NCI-H1048 (cell line): ENCODE data around the gene ZRANB2.

ENCODE experiments used
- DNase-seq: peaks from one replicate; lab custom pipeline; 2025; lab: John Stamatoyannopoulos, UW

Gene ZRANB2

DNA sequence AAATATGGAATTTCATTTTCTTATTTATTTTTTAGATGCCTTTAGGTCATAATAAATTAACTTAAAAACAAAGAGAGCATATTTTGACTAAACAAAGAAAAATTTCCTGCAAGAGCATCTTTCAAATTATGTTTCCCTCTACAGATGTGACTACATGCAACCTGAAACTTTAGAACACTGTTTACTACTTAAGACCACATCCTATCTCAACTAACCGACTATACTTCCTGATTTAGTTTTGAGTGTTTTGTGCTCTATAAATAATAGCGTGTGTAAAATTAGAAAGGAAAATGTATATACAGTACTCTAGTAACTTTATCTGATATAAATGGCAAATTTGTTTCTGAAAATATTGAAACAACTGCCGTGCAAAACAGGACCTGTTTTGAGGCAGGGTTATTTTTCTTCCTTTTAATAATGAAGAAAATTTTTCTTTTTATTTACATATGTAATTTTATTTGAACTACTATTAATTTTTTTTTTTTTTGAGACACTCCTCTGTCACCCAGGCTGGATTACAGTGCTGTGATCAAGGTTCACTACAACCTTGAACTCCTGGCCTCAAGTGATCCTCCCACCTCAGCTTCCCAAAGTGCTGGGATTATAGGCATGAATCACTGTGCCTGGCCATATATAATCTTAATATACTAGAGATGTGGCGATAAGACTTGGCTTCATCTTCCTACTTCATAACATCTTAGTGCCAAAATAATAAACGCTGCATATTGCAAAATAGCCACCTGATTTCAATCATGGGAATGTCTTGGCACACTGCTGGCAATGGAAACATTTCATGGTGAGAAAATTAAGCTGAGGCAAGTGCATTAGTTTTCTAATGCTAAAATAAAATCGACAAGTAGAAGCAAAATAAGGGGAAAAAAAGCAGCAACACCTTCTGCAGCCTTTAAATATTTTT is 12.3 kb downstream of the ZRANB2 start:
- no peak for DNase-seq

DNA sequence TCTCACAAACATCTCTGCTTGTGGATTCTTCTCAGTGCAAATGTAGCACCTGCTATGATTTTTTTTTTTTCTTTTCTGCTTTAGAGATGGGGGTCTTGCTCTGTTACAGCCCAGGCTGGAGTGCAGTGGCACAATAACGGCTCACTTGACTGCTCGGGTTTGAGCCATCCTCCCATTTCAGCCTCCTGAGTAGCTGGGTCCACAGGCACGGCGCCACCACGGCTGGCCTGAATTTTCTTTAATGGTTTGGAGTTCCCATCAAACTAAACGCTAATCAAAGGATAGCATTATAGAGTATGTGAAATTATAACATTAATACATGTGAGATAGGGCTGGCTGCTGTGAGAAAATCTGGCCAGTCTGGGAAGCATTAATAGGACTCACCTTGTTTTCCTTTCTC is 26.0 kb downstream of the ZRANB2 start:
- no peak for DNase-seq

DNA sequence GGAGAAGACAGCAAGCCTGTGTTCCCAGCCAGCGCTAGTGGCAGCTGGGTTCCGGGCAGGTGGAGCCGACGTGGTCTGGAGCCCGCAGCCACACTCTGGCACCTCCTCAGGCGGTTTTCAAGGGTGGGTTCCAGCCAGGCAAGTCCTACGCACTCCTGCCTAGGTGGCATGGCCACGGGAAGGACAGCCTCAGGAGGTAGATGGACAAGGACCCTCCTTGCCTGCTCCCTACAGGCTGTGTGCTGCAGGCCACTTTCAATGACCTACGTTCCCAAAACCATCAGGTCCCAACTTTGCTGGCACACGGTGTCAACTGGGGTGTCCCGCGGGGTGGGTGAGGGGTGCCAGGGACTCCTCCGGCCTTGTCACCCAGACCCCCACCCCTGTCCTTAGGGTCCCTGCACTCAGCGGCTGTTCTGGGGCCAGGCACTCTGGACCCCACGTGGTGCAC is 26.5 kb downstream of the ZRANB2 start:
- no peak for DNase-seq

DNA sequence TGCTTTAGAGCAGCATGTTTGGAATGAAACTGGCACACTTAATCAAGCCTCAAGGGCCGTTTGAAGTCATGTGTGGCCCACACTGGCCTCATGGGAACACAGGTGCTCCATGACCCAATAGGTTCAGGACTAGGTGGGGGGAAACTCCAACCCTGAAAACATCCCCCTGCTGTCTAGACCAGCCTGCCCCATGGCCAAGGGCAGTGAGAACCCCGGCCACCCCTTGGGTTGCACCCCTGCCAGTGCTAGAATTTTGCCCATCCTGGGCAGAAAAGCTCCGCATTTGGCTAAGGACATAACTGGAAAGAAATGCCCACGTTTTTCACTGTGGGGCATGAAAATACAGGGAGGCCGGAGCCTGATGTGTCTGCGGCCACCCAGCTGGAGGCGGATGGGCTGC is 27.1 kb downstream of the ZRANB2 start:
- no peak for DNase-seq

DNA sequence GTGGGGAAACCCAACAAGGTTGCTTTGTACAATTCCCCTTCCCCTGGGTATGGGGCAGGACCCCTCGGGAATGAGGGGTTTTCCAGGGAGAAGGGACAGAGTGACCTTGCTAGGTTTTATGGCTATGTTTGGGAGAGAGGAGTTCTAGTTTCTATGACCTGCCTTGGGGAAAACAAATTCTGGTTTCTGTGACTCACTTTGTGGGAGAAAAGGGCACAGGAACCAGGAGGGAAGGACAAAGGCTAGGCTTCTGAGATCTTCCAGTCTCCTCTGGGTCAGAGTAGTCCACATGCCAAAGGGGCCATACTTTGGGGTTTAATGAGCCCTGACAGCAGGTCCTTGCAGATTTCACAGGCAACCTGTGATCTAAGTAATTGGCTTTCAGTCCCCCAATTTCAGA is 27.7 kb downstream of the ZRANB2 start:
- DNase-seq: no peak

DNA sequence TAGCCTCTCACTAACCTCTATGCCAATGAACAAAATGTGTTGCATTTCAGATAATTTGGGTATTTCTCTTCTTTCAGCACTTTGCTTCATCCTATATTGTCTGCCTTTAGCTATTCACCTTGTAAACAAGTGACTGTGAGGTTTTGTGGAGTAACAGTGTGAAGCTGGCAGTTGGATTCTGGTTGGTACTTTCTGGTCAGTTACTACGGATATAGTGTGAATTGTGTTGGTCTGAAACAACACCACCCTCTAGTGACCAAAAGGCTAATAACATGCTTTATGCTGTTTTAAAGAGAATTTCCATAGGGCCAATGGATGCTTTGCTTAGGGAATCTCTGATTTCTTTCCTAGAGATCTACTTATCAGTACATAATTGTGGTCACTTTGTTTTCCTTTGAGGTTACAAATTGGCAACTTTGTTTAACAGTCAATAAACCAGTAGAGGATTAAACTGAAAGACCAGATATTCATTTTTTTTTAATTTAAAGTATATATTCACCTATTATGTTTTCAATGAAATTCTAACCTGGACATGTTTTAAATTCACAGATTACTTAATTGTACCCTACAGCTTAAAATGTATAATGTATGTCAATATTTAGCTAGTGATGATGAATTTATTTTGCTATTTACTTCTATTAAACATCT is 30.8 kb downstream of the ZRANB2 start:
- DNase-seq: peak; percentile 21

DNA sequence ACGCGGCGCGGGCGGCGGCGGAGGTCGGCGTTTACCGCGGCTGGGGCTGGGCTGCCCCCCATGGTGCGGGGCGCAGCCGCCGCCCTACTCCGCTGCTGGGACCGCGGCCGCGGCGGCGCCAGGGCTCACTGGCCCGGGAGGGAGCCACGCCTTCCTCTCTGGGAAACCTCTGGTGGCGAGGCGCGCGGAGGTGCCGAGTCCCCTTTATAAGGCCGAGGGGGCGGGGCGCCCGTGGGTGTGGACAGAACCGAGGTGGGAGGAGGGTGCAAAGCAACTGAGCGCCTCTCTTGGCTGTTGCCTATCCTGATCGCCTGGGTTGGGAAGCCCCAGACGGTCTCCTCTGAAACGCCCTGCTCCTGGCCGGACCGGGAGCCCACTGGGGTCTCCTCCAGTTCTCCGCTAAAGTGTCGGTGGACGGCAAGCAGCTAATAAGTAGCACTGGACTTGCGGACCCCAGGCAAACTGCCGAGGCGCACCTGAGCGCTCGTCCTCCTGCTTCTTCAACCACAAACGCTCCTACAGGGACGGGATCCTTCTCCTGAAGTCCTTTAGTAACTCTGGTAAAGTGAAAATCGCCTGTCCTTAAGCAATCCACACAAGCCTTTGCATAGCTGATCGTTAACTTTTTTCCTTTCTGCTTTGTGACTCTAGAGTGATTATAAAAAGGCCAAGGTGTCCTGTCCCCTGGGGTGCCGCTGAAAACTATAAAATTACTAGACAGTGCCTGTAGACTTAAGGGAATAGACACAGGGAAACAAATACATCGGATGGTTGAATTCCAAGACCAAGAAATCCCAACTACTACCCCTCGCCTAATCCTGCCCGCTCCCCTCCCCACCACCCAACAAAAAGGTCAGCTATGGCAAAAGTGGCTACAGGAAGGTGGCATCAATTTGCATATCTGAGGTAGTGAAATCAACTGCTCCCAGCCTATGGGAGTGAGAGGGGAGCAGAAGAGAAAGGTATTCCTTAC is 32.9 kb downstream of the ZRANB2 start, which contains the start of gene PTGER3:
TSS of gene PTGER3 (minus strand) at position 182 of the 973 bp plus-strand sequence. CDS start 239 bp downstream, outside the sequence.
- peak; percentile 68 for DNase-seq

DNA sequence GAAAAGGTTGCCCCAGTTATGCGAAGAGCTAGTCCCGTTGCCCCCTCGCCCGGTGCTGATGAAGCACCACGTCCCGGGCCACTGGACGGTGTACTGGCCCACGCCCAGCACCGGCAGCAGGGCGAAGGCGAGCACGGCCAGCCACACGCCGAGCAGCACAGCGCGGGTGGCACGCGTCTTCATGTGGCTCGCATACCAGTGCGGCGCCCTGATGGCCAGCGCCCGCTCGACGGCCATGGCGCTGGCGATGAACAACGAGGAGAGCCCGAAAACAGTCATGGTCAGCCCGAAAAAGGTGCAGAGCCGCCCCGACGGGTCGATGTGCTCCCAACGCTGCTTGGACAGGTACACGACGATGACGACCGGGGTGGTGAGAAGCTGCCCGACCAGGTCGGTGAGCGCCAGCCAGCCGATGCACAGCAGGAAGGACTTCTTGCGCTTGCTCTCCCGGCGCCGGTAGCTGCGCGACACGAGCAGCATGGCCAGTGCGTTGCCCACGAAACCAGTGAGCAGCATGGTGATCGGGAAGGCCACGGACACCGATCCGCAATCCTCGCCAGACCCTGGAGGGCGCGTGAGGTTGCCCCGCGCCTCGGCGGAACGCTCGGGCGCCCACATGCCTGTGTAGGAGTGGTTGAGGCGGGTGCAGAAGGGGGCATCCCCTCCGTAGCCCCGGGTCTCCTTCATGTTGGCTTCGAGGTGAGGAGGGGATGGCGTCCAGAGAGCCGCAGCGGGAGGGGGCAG is 33.8 kb downstream of the ZRANB2 start:
- DNase-seq: no peak

DNA sequence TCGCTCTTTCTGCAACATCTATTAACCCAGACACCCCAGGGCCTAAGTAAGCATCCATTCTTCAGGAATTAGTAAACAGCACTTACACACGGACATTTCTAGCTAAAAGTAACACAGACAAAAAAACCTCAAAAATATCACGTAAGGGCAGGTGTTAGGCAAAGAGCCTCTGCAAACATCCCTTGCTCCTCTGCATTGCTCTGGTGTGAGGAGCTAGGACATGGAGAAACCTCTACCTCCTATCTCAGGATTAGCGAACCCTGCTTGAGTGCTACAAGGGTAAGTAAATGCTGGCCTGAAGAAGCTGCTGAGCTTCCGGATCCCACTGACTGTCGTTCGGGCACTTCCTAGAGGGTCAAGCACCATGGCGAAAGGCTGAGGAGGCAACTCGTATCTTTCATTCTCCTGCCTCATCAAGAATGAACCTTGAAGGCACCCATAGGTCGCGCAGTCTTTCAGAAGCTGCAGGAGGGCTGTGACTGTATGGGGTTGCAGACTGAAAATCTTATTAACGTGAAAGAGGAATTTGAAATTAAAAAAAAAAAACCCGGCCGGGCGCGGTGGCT is 35.3 kb downstream of the ZRANB2 start:
- DNase-seq: no peak

DNA sequence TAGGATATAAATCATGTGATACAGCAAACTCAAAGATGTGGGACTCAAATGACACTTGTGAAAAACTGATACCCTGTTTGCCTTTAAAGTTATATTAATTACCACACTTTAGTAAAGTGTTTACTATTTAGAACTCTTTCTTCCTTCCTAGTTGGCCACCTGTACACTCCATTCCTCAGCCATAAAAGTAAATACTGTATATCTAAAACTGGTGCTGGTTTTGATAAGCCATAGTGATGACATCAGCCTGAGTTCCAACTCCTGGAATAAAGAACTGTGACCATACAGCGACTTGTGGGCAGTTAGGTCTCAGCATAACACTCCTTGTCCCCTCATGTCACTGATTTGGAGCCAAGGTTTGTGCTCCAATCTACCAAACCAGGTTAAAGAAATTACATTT is 36.0 kb downstream of the ZRANB2 start:
- DNase-seq: no peak

DNA sequence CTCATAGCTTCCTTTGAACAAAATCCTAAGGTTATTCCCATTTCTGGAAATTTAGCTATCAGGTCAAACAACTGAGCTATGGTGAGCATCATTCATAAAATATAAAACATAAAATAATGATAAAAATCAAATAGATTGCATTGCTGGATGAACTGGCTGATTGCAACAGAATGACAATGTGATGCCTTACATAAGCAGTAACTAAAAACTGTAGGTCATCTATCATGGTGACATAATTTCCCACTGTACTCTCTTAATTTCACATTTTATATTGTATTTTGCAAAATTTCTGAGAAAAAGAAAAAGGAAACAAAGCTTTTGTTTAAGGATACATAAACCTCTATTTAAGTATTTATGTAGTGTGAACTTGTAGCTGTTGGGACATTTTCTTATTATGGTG is 37.8 kb downstream of the ZRANB2 start:
- no peak for DNase-seq

DNA sequence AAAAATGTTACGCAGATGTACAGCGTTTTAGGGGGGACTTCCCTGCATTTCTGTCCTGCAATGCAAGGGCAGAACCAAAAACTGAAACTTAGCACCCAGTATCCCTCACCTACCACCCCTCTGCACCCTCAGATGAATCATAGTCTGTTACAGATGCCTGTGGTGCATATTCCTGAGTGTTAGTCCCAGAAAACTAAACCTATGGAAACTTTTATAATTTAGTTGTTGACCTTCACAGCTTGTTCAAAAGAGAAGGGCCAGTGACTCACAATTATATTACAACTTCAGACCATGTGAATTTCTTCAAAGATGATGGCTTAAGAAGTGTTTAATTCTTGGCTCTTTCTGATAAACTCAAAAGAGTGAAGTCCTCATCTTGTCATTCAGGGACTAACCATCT is 39.0 kb downstream of the ZRANB2 start:
- DNase-seq: no peak

DNA sequence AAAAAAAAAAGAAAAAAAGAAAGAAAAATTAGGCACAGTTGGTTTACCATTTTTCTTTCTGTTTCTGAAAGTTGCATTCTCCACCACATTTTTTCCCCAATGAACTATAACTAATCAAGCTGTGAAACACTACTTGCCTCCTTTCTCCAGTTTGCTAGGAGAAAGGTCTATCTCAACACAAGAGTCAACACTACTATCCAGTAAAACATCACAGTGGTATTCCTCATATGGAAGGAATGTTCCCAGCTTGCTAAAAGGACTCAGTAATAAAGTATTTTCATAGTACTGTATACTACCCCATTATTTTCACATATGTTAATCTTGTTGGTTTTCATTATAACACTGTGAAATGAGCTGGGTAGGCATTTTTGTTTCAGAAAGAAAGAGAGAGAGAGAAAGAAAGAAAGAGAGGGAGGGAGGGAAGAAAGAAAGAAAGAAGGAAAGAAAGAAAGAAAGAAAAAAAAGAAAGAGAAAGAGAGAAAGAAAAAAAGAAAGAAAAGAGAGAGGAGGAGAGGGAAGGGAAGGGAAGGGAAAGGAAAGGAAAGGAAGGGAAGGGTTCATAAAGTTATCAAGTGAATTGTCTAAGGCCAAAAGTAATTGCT is 41.1 kb downstream of the ZRANB2 start:
- DNase-seq: no peak

DNA sequence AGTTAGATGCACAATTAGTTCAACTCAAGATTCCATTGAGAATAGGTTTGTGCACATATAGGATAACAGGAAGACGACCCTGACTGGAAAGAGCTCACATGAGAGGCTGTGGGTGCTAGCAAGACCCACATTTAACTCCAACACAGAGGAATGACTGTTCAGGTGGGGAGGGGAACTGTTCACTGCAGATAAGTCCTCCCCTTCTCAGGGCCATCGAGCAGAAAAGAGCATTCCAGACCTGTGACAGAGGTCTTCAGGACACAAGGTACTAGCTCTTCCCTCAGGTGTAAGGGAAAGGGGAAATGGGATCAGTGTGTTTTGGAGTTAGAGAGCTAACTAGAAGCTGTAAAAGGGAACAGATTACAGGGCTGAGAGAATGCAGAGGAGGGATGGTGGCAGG is 41.9 kb downstream of the ZRANB2 start:
- no peak for DNase-seq

DNA sequence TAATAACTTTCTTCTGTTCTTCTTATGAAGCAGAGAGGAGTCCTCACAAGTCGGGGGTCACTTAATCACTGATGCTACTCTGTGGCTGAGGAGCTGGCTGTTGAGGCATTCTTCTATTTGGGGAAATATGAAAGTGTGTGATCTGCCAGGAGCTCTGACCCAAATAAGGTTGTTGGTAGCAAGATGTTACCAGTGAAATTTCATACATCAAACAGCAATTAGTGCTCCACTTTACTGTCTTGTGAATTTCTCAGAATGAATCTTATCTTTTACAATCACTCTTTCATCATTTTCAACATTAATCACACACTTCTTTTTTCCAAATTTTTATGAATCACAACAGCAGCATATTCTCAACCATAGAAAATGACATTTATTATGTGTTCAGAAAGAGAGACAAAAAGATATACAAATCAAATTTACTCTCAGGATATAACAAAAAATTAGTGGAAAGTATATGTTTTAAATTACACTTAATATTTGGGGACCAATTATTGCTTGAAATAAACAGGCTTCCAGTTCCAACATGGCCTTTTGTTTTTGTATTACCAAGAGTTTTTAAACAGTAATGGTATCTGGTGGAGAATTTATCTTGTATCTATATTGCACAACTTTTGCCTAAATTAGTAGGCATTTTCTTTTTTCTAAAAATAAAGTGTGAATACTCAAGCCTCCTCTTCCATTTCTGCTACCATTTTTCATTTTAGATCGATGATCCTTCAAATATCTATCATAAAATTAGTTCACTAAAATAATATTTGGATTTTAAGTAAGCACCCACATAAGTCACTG is 42.8 kb downstream of the ZRANB2 start:
- no peak for DNase-seq

DNA sequence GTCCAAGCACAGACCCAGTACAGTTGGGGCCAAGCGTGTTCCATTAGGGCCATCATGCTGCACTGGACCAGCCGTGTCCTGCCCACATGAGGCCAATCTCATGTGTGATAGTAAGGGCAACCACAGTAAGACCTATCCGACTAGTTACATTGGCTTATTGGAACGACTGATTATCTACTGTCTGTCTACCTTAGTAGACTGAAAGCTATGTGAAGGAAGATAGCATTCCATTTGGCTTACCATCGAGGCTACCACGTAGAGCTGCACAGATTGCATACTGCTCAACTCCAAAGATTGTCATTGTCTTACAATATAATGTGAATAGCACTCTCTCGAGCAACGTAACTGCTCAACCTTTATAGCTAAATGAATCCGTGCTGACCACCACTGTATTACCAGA is 43.8 kb downstream of the ZRANB2 start:
- DNase-seq: no peak

DNA sequence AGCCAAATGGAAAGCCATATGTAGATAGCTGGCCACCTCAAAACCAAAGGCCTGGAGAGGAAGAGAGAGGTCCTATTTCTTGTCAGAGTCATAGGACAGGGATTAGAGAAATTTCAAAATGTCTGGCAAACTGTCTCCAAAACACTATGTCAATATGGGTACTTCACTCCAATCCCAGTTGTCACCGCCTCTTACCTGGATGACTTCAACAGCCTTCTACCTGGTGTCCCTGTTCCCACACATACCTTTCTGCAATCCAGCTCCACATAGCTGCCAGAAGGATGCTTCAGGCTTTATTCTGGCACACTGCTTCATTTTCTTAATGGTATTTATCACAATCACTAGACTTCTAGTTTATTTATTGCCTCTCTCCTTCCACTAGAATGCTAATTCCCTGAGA is 47.7 kb downstream of the ZRANB2 start:
- DNase-seq: no peak

DNA sequence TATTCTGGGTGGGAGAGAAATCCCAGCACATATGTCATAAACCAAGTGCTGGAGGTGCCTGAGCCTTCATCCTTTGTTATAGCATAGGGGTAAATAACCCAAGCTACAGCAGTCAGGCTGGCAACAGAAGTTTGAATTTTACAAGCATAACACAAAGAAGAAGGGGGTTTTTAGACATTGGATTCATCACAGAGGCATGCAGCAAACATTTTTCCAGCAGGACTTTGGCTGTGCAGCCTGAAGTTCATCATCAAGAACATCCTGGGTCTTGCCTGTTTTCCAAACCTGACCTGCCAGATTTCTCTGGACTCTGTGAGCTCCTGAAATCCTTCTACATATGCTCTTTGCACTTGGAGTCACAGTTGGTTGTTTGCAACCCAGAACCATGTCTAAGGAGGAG is 49.4 kb downstream of the ZRANB2 start:
- no peak for DNase-seq

DNA sequence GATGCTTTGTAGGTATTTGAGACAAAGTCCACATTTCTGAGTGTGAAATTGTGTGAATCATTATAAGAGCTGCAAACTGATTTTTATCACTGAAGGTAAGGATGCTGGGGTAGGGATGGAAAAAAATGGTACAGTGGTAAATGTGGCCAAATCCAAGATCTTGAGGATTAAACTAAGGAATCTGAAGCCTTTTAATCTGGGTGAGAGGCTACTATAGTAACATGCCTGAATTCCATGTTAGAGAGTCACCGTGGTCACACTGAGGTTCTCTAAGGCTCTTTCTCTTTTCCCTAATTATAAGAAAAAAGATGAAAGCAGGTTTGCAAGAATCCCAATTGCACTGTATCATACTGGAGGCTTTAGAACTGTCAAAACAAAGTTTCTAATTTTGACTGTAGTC is 50.8 kb downstream of the ZRANB2 start:
- no peak for DNase-seq

DNA sequence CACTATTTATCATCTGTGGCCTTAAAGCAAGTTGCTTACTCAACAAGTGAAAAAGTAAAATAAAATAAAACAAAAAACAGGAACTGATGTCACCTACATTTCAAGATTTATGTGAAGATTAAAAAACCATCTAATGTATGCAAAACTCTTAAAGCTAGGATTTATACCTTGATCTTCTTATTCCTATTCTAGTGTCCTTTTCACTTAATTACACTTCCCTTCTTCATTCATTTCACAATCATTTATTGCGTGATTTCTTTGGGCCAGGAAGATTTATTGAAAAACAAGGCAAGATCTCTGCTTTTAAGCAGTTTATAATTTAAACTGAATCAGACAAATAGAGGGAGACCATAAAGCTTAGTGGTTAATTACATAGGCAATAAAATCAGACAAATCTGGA is 51.9 kb downstream of the ZRANB2 start:
- no peak for DNase-seq
